GM12878 (cell line): ENCODE results near the gene SLC18A3. TPM values are rescaled to one million over a fixed set of nuclear protein-coding genes. Genes with fewer than 3 reads are reported as not detected.

Source experiments
- ATAC-seq: fragments of 200-7000 bp; cut with Tn5 transposase; 3 replicates; pipeline ENCODE4 v1.9.1; 2020; ENCODE audit warnings: mild to moderate bottlenecking, moderate library complexity
- BruUV-seq: library from RNA; stranded (reverse); fragments of 400-500 nt; replicated peaks from 2 replicates; lab custom pipeline; 2021; lab: Mats Ljungman, UMichigan
- CTCF ChIA-PET: fragments of 300-600 bp; sonication (Branson Sonifier 250); formaldehyde crosslinking; extraction: SDS; loops from one replicate; lab custom pipeline; 2021; ENCODE audit warnings: inconsistent platforms; lab: Yijun Ruan, JAX
- POLR2A ChIA-PET: fragments of 350-600 bp; formaldehyde crosslinking; extraction: SDS; loops from one replicate; lab custom pipeline; 2021; ENCODE audit warnings: inconsistent platforms; lab: Charles Lee
- RAD21 ChIA-PET: fragments of 300-600 bp; sonication (Branson Sonifier 250); formaldehyde crosslinking; loops from one replicate; lab custom pipeline; 2023; ENCODE audit warnings: antibody characterized with exemption; ENCODE audit not compliant: unreplicated experiment; lab: Charles Lee
- SMC1A ChIA-PET: fragments of 300-600 bp; sonication (Branson Sonifier 250); formaldehyde crosslinking; loops from one replicate; lab custom pipeline; 2023; ENCODE audit not compliant: unreplicated experiment, uncharacterized antibody; lab: Charles Lee
- DNase-seq: peaks from one replicate; pipeline ENCODE4 v3.0.0-alpha.2; 2011; ENCODE audit warnings: low read depth, low spot score
- FAIRE-seq: peaks from 3 replicates; lab custom pipeline; 2011; peaks lifted over from hg19 to GRCh38; lab: Jason Lieb, UNC
- H2AFZ ChIP-seq: 2 replicates; pipeline ENCODE4 v1.6.0; 2011; ENCODE audit warnings: low read depth, low read length, control low read depth; ENCODE audit not compliant: control insufficient read depth
- H3K27ac ChIP-seq: 2 replicates; pipeline ENCODE4 v1.5.1; 2011; ENCODE audit warnings: control low read depth; ENCODE audit not compliant: control insufficient read depth, insufficient read depth
- H3K27me3 ChIP-seq, 2 experiments: replicated peaks in 1 of 2; 2 replicates each; pipeline versions ENCODE4 v1.6.0 to v1.6.1; 2011; ENCODE audit warnings: low read length in 1 of 2; ENCODE audit not compliant: control insufficient read depth in 2 of 2, insufficient read depth in 2 of 2
- H3K36me3 ChIP-seq, 2 experiments: 2 replicates each; pipeline ENCODE4 v1.5.1; 2011; ENCODE audit warnings: low read length in 1 of 2; ENCODE audit not compliant: control insufficient read depth in 2 of 2, insufficient read depth in 2 of 2
- H3K4me1 ChIP-seq: 2 replicates; pipeline ENCODE4 v1.6.1; 2011; ENCODE audit warnings: mild to moderate bottlenecking, low read length, moderate library complexity, mixed read lengths; ENCODE audit not compliant: control insufficient read depth, insufficient read depth
- H3K4me2 ChIP-seq: 2 replicates; pipeline ENCODE4 v1.6.0; 2011; ENCODE audit warnings: control low read depth; ENCODE audit not compliant: control insufficient read depth, insufficient read depth
- H3K4me3 ChIP-seq: fragments of 200-600 bp; sonication (generic); 2 replicates; pipeline ENCODE4 v1.5.1; 2016
- H3K79me2 ChIP-seq: 2 replicates; pipeline ENCODE4 v1.6.0; 2011; ENCODE audit warnings: low read length; ENCODE audit not compliant: control insufficient read depth, insufficient read depth
- H3K9ac ChIP-seq: 2 replicates; pipeline ENCODE4 v1.8.0; 2011; ENCODE audit warnings: low read length, control low read depth, mixed read lengths; ENCODE audit not compliant: control insufficient read depth, insufficient read depth
- H3K9me3 ChIP-seq: replicated peaks from 3 replicates; pipeline ENCODE4 v1.5.1; 2011; ENCODE audit warnings: mild to moderate bottlenecking, low read length; ENCODE audit not compliant: control insufficient read depth, insufficient read depth
- H4K20me1 ChIP-seq: 2 replicates; pipeline ENCODE4 v1.6.0; 2011; ENCODE audit not compliant: control insufficient read depth, insufficient read depth
- IKZF1 ChIP-seq: fragments of 450-650 bp; conservative IDR thresholded peaks from 2 replicates; pipeline ENCODE4 v1.6.1; 2017; ENCODE audit warnings: antibody characterized with exemption, mild to moderate bottlenecking
- MTA3 ChIP-seq: IDR thresholded peaks from 2 replicates; pipeline ENCODE4 v1.6.1; 2012; ENCODE audit warnings: low read length, inconsistent platforms, borderline replicate concordance
- NBN ChIP-seq: fragments of 450-650 bp; IDR thresholded peaks from 2 replicates; pipeline ENCODE4 v1.6.1; 2016
- NR2C2 ChIP-seq: IDR thresholded peaks from 2 replicates; pipeline ENCODE4 v1.6.1; 2011; ENCODE audit warnings: borderline replicate concordance, low read depth; ENCODE audit not compliant: control insufficient read depth, insufficient read length
- RELA ChIP-seq: fragments of 450-650 bp; IDR thresholded peaks from 2 replicates; pipeline ENCODE4 v1.8.0; 2014; ENCODE audit warnings: borderline replicate concordance; ENCODE audit not compliant: partially characterized antibody
- RUNX3 ChIP-seq: IDR thresholded peaks from 2 replicates; pipeline ENCODE4 v1.6.1; 2012; ENCODE audit warnings: low read length, inconsistent platforms
- SIX5 ChIP-seq: IDR thresholded peaks from 2 replicates; pipeline ENCODE4 v1.6.1; 2011; ENCODE audit warnings: mild to moderate bottlenecking, low read depth, low read length, moderate library complexity; ENCODE audit not compliant: severe bottlenecking
- SMAD1 ChIP-seq: fragments of 450-650 bp; IDR thresholded peaks from 2 replicates; pipeline ENCODE4 v1.6.1; 2018; ENCODE audit warnings: mild to moderate bottlenecking, low read depth; ENCODE audit not compliant: partially characterized antibody
- SP1 ChIP-seq: IDR thresholded peaks from one replicate; pipeline ENCODE4 v1.6.1; 2011; ENCODE audit warnings: low read depth, low read length
- SUPT20H ChIP-seq: IDR thresholded peaks from 2 replicates; pipeline ENCODE4 v1.6.1; 2011; ENCODE audit warnings: low read depth, mild to moderate bottlenecking, low read length, moderate library complexity, borderline replicate concordance; ENCODE audit not compliant: control insufficient read depth
- SUZ12 ChIP-seq: fragments of 200-600 bp; sonication (generic); IDR thresholded peaks from one replicate; pipeline ENCODE4 v1.6.1; 2018; ENCODE audit warnings: antibody characterized with exemption, mild to moderate bottlenecking; ENCODE audit not compliant: unreplicated experiment
- TARDBP ChIP-seq: IDR thresholded peaks from 2 replicates; pipeline ENCODE4 v1.6.1; 2016; ENCODE audit warnings: borderline replicate concordance
- TBL1XR1 ChIP-seq: IDR thresholded peaks from 2 replicates; pipeline ENCODE4 v1.6.1; 2012; ENCODE audit warnings: low read depth, low read length, improper control_type of control experiment
- WRNIP1 ChIP-seq: IDR thresholded peaks from 2 replicates; pipeline ENCODE4 v1.6.1; 2011; ENCODE audit warnings: low read depth, low read length, improper control_type of control experiment, borderline replicate concordance
- ZNF217 ChIP-seq: fragments of 450-650 bp; IDR thresholded peaks from 2 replicates; pipeline ENCODE4 v1.6.1; 2017; ENCODE audit warnings: antibody characterized with exemption, mild to moderate bottlenecking
- ZNF24 ChIP-seq: fragments of 450-650 bp; IDR thresholded peaks from 2 replicates; pipeline ENCODE4 v1.6.1; 2017; ENCODE audit warnings: antibody characterized with exemption, mild to moderate bottlenecking
- WGBS: methylation state at CpG from one replicate; pipeline ENCODE4 v1.1.6; 2016; ENCODE audit warnings: low lambda C conversion rate; ENCODE audit not compliant: insufficient replicate concordance, insufficient coverage; ENCODE audit errors: missing lambda C conversion rate; 5-methylcytosine and 5-hydroxymethylcytosine counted together
- in situ Hi-C: fragments of 300-500 bp; cut with MboI; formaldehyde crosslinking; loops from 9 replicates; pipeline ENCODE4 v1.14.3; 2018; ENCODE audit warnings: mixed read lengths
- intact Hi-C: fragments of 100-400 bp; cut with micrococcal nuclease; formaldehyde crosslinking; loops from one replicate; pipeline ENCODE4 v1.14.2; 2022; ENCODE audit not compliant: unreplicated experiment
- polyA plus RNA-seq, 11 experiments: library from polyadenylated mRNA; depleted of rRNA in 4 of 11; unstranded in 6 of 11; stranded (reverse) in 5 of 11; fragments of >200 nt; fragmentation: Nextera tagmentation in 4 of 11; fragmentation: Illumina TruSeq in 1 of 11; extraction: Ambion mirVana in 4 of 11; extraction: Trizol in 1 of 11; gene quantifications; 1 replicate in 1 of 11; 2 replicates in 10 of 11; pipeline versions ENCODE4 v1.2.1 to v1.2.3, GENCODE V29; 2011 to 2016; ENCODE audit warnings: inconsistent platforms in 2 of 11, missing spikeins in 2 of 11, low read depth in 1 of 11
- total RNA-seq, 4 experiments: library from RNA; depleted of rRNA in 3 of 4; stranded (reverse); fragments of >200 nt in 3 of 4; fragmentation: Illumina TruSeq in 1 of 4; extraction: Trizol in 1 of 4; gene quantifications; 2 replicates each; pipeline versions ENCODE4 v1.2.1 to v1.2.3, GENCODE V29; 2013 to 2021
- TF ChIP-seq, protein P1 (sequence below): fragments of 450-650 bp; formaldehyde crosslinking; IDR thresholded peaks from 2 replicates; pipeline ENCODE4 v1.5.0; 2022; ENCODE audit warnings: mild to moderate bottlenecking, missing genetic modification characterization
- TF ChIP-seq, protein P2 (sequence below): IDR thresholded peaks from 2 replicates; pipeline ENCODE4 v1.6.1; 2012; ENCODE audit warnings: low read depth, low read length, improper control_type of control experiment
- TF ChIP-seq, protein P3 (sequence below): fragments of 150-350 bp; IDR thresholded peaks from 2 replicates; pipeline ENCODE4 v1.6.1; 2014; ENCODE audit warnings: mild to moderate bottlenecking, low read depth, low read length

The SLC18A3 gene
- total and polyA plus RNA-seq, 10 of the 15 experiments (the other 5 are each of a cell fraction or from before 2014, with no cell fraction given) = not detected

DNA sequence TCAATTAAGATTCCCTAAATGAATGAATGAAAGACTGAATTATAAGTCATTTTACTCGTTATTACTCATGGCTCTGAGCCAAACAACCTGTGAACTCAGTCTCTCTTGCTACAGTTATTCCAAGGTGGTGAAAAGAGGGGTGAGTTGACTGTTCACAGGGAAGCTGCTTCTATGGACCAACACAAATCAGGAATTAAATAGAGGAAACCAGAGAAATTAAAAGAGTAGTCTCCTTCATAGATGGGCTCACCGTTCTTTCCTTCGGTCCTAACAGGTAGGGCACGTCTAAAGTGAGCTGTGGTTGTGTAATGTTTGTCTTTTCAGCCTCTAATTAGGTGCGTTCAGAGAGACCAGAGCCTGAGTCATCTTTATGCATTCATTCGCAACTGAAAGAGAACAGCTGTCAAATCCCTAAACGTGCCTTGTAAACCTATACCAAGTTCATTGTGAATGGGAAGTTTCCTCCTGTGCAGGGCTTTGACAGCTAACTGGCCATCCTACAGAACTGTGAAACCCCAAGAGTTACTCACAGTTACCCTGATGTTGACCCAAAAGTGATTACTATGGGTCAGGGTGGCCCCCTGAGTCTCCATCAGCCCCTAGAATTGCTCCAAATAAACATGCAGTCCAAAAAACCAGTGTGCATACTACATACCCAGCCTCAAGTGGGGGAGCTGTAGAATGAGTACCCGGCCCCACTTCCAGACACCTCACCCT, 51.2 kb downstream of the SLC18A3 start:
- Histone ChIP-seq H3K4me3 (no peak overlapping the region), H3K4me2 (no peak overlapping the region), H3K4me1 (no peaks in the 10 kb centered on the region), H4K20me1 (no peaks in the 10 kb centered on the region), H3K27ac (no peak overlapping the region), H3K36me3 (no peaks in the 10 kb centered on the region), H3K27me3 (no peaks in the 10 kb centered on the region; a peak in 2 of 4 replicates), H3K9ac (no peak overlapping the region), H3K9me3 (no peaks in the 10 kb centered on the region; the same call in 2 of the 3 replicates), H3K79me2 (no peaks in the 10 kb centered on the region), H2AFZ (no peak overlapping the region)
- intact Hi-C loops (no loop called here), in situ Hi-C loops (no loop called here)
- RAD21 ChIA-PET = no interaction called here
- DNase-seq (no peak), FAIRE-seq (no peak), ATAC-seq (no peak)
- SMC1A ChIA-PET = no interaction called here
- POLR2A ChIA-PET = no interaction called here
- 18% methylated on average over 8 of the region's 8 CpGs for WGBS
- no peak for TF ChIP-seq IKZF1
- no peak for TF ChIP-seq TBL1XR1
- TF ChIP-seq SIX5 = no peak
- TF ChIP-seq, protein P1, sequence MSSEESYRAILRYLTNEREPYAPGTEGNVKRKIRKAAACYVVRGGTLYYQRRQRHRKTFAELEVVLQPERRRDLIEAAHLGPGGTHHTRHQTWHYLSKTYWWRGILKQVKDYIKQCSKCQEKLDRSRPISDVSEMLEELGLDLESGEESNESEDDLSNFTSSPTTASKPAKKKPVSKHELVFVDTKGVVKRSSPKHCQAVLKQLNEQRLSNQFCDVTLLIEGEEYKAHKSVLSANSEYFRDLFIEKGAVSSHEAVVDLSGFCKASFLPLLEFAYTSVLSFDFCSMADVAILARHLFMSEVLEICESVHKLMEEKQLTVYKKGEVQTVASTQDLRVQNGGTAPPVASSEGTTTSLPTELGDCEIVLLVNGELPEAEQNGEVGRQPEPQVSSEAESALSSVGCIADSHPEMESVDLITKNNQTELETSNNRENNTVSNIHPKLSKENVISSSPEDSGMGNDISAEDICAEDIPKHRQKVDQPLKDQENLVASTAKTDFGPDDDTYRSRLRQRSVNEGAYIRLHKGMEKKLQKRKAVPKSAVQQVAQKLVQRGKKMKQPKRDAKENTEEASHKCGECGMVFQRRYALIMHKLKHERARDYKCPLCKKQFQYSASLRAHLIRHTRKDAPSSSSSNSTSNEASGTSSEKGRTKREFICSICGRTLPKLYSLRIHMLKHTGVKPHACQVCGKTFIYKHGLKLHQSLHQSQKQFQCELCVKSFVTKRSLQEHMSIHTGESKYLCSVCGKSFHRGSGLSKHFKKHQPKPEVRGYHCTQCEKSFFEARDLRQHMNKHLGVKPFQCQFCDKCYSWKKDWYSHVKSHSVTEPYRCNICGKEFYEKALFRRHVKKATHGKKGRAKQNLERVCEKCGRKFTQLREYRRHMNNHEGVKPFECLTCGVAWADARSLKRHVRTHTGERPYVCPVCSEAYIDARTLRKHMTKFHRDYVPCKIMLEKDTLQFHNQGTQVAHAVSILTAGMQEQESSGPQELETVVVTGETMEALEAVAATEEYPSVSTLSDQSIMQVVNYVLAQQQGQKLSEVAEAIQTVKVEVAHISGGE = no peak
- no peak for TF ChIP-seq NR2C2
- TF ChIP-seq SUZ12 = no peak
- TF ChIP-seq, protein P2, sequence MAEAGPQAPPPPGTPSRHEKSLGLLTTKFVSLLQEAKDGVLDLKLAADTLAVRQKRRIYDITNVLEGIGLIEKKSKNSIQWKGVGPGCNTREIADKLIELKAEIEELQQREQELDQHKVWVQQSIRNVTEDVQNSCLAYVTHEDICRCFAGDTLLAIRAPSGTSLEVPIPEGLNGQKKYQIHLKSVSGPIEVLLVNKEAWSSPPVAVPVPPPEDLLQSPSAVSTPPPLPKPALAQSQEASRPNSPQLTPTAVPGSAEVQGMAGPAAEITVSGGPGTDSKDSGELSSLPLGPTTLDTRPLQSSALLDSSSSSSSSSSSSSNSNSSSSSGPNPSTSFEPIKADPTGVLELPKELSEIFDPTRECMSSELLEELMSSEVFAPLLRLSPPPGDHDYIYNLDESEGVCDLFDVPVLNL = no peak
- TF ChIP-seq ZNF217 = no peak
- no peak for TF ChIP-seq RELA
- no peak for TF ChIP-seq SMAD1
- TF ChIP-seq TARDBP = no peak
- TF ChIP-seq, protein P3, sequence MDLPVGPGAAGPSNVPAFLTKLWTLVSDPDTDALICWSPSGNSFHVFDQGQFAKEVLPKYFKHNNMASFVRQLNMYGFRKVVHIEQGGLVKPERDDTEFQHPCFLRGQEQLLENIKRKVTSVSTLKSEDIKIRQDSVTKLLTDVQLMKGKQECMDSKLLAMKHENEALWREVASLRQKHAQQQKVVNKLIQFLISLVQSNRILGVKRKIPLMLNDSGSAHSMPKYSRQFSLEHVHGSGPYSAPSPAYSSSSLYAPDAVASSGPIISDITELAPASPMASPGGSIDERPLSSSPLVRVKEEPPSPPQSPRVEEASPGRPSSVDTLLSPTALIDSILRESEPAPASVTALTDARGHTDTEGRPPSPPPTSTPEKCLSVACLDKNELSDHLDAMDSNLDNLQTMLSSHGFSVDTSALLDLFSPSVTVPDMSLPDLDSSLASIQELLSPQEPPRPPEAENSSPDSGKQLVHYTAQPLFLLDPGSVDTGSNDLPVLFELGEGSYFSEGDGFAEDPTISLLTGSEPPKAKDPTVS = no peak
- TF ChIP-seq SUPT20H = no peak
- no peak for TF ChIP-seq NBN
- TF ChIP-seq RUNX3 = no peak
- TF ChIP-seq ZNF24 = no peak
- TF ChIP-seq MTA3 = no peak
- no peak for TF ChIP-seq SP1
- TF ChIP-seq WRNIP1 = no peak
- CTCF ChIA-PET = no interaction called here
- BruUV-seq = no TSS peak
